ENCODE measurements around the gene CERS5. TPM values are rescaled to one million over a fixed set of nuclear protein-coding genes. Genes with fewer than 3 reads are reported as not detected.

CERS5 gene
- total RNA-seq, 1 donor from 2014 or later: 6.5 TPM

- no peak for ATAC-seq
- DNase-seq (ENCODE audit: low spot score): no peak
These were observed 84.5 kb downstream of the CERS5 start for GRCh38 chr12:50082644-50083043.

- no peak for DNase-seq (ENCODE audit: low spot score)
- ATAC-seq: no peak
These were observed 85.9 kb downstream of the CERS5 start for GRCh38 chr12:50081096-50081808.

GRCh38 chr12:50079771-50080170, 87.4 kb downstream of the CERS5 start:
- ATAC-seq: no peak
- no peak for DNase-seq (ENCODE audit: low spot score)

Other genes with a start within 250 kb of the CERS5 start
- gene AQP2, start 216.6 kb downstream of the CERS5 start, total RNA-seq: not detected
- not detected for gene AQP5, start 205.5 kb downstream of the CERS5 start, total RNA-seq
- 0.28 TPM for gene AQP6, start 194.4 kb downstream of the CERS5 start, total RNA-seq
- gene RACGAP1, start 141.9 kb downstream of the CERS5 start, total RNA-seq: 3.9 TPM
- 0.28 TPM for gene ASIC1, start 109.8 kb downstream of the CERS5 start, total RNA-seq
- 18.6 TPM for gene SMARCD1, start 82.0 kb downstream of the CERS5 start, total RNA-seq
- 129 TPM for gene GPD1, start 63.4 kb downstream of the CERS5 start, total RNA-seq
- gene COX14, start 55.1 kb downstream of the CERS5 start, total RNA-seq: 57.0 TPM
- 8.7 TPM for gene LIMA1, start 116.2 kb upstream of the CERS5 start, total RNA-seq
- gene FAM186A, start 229.2 kb upstream of the CERS5 start, total RNA-seq: not detected
- gene LARP4, start 233.5 kb upstream of the CERS5 start, total RNA-seq: 67.1 TPM

All from left lobe of liver (tissue), 2 donors.